HCT116 (cell line): ENCODE measurements around the gene TJP1.

ENCODE experiments used
- CTCF ChIP-seq, 3 experiments: fragments of 200-600 bp in 1 of 3; sonication (generic) in 1 of 3; IDR thresholded peaks in 2 of 3; conservative IDR thresholded peaks in 1 of 3; 2 replicates each; pipeline ENCODE4 v1.5.1; 2012 to 2017; ENCODE audit warnings: low read depth in 2 of 3, low read length in 2 of 3, antibody characterized with exemption in 1 of 3, borderline replicate concordance in 1 of 3, control low read depth in 1 of 3, mild to moderate bottlenecking in 1 of 3, mixed read lengths in 1 of 3, mixed run types in 1 of 3, moderate library complexity in 1 of 3; ENCODE audit not compliant: insufficient read depth in 1 of 3
- EZH2 ChIP-seq: fragments of 200-600 bp; sonication (generic); IDR thresholded peaks from 2 replicates; pipeline ENCODE4 v1.6.1; 2017; ENCODE audit warnings: antibody characterized with exemption, mixed run types
- EZH2phosphoT487 ChIP-seq: fragments of 200-600 bp; IDR thresholded peaks from 2 replicates; pipeline ENCODE4 v1.6.1; 2018; ENCODE audit warnings: antibody characterized with exemption, borderline replicate concordance
- JUND ChIP-seq: IDR thresholded peaks from 2 replicates; pipeline ENCODE4 v1.6.1; 2012
- POLR2AphosphoS5 ChIP-seq: IDR thresholded peaks from 2 replicates; pipeline ENCODE4 v1.6.1; 2011; ENCODE audit warnings: mild to moderate bottlenecking, low read depth, low read length, moderate library complexity
- RAD21 ChIP-seq: IDR thresholded peaks from 2 replicates; pipeline ENCODE4 v1.6.1; 2012; ENCODE audit warnings: low read depth, mild to moderate bottlenecking
- TF ChIP-seq, protein P1 (sequence below): IDR thresholded peaks from 2 replicates; pipeline ENCODE4 v1.6.1; 2012
- TF ChIP-seq, protein P2 (sequence below): IDR thresholded peaks from 2 replicates; pipeline ENCODE4 v1.6.1; 2012; ENCODE audit warnings: low read depth

- no peak for TF ChIP-seq EZH2
- TF ChIP-seq CTCF (IDR thresholded peaks at IDR 0.05 in 2 of 3, conservative IDR thresholded peaks at IDR 0.05 in 1 of 3; ENCODE audit: borderline replicate concordance in 1 of 3, insufficient read depth in 1 of 3, low read depth in 2 of 3, low read length in 2 of 3) = no peak
- TF ChIP-seq RAD21 = no peak
- no peak for TF ChIP-seq EZH2phosphoT487
- TF ChIP-seq, protein P1, sequence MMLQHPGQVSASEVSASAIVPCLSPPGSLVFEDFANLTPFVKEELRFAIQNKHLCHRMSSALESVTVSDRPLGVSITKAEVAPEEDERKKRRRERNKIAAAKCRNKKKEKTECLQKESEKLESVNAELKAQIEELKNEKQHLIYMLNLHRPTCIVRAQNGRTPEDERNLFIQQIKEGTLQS = no peak
- no peak for TF ChIP-seq JUND
- TF ChIP-seq, protein P2, sequence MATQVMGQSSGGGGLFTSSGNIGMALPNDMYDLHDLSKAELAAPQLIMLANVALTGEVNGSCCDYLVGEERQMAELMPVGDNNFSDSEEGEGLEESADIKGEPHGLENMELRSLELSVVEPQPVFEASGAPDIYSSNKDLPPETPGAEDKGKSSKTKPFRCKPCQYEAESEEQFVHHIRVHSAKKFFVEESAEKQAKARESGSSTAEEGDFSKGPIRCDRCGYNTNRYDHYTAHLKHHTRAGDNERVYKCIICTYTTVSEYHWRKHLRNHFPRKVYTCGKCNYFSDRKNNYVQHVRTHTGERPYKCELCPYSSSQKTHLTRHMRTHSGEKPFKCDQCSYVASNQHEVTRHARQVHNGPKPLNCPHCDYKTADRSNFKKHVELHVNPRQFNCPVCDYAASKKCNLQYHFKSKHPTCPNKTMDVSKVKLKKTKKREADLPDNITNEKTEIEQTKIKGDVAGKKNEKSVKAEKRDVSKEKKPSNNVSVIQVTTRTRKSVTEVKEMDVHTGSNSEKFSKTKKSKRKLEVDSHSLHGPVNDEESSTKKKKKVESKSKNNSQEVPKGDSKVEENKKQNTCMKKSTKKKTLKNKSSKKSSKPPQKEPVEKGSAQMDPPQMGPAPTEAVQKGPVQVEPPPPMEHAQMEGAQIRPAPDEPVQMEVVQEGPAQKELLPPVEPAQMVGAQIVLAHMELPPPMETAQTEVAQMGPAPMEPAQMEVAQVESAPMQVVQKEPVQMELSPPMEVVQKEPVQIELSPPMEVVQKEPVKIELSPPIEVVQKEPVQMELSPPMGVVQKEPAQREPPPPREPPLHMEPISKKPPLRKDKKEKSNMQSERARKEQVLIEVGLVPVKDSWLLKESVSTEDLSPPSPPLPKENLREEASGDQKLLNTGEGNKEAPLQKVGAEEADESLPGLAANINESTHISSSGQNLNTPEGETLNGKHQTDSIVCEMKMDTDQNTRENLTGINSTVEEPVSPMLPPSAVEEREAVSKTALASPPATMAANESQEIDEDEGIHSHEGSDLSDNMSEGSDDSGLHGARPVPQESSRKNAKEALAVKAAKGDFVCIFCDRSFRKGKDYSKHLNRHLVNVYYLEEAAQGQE = no peak
- no peak for TF ChIP-seq POLR2AphosphoS5
These were observed 141.7 kb downstream of the TJP1 start for GRCh38 chr15:29680465-29681165.
